ENCODE data around the gene CD1B.
A peak's percentile ranks its signal among the peaks of the same experiment; 100 is the strongest.
"Not testable (repeated sequence)": the region's sequence is repeated elsewhere in the genome, so short reads cannot be mapped to it uniquely, and the experiment has no call there.

The CD1B gene

GRCh38 chr1:158327481-158327880 is 3.9 kb downstream of the CD1B start:
- no peak for DNase-seq

GRCh38 chr1:158324395-158324794 is 6.9 kb downstream of the CD1B start:
- DNase-seq, result no peak

- no peak for DNase-seq
Observed at GRCh38 chr1:158323866-158324265, 7.5 kb downstream of the CD1B start.

- DNase-seq, result no peak
Observed at GRCh38 chr1:158311066-158311465, 20.3 kb downstream of the CD1B start.

GRCh38 chr1:158310623-158311022 is 20.7 kb downstream of the CD1B start:
- no peak for DNase-seq

- DNase-seq, result no peak
Observed at GRCh38 chr1:158295791-158296190, 35.5 kb downstream of the CD1B start.

GRCh38 chr1:158290321-158290844 is 40.9 kb downstream of the CD1B start:
- no peak for DNase-seq

- DNase-seq, result no peak
Observed at GRCh38 chr1:158289811-158290210, 41.5 kb downstream of the CD1B start, which contains the start of gene CD1C. Gene CD1C, plus strand, starts transcription at chr1:158289923. Its CDS starts 142 bp downstream, at chr1:158290065.

GRCh38 chr1:158286941-158287346 is 44.4 kb downstream of the CD1B start:
- no peak for DNase-seq

- no peak for DNase-seq
Observed at GRCh38 chr1:158286487-158286886, 44.8 kb downstream of the CD1B start.

- peak; percentile 5 for DNase-seq
Observed at GRCh38 chr1:158285756-158286241, 45.5 kb downstream of the CD1B start.

- DNase-seq, result no peak
Observed at GRCh38 chr1:158283965-158284364, 47.4 kb downstream of the CD1B start.

- not testable (repeated sequence) for DNase-seq
Observed at GRCh38 chr1:158282421-158282820, 48.9 kb downstream of the CD1B start.

Measured in stimulated activated CD4-positive, alpha-beta T cell treated with anti-CD3 and anti-CD28 coated beads, Interleukin-1b, Interleukin-23, amount 100 ng/mL, for 48 hours (primary cell).